ENCODE results near the gene HIGD1B. TPM values are rescaled to one million over a fixed set of nuclear protein-coding genes. Genes with fewer than 3 reads are reported as not detected.

HIGD1B gene
- total RNA-seq, 4 donors from 2014 or later, result not detected

DNA sequence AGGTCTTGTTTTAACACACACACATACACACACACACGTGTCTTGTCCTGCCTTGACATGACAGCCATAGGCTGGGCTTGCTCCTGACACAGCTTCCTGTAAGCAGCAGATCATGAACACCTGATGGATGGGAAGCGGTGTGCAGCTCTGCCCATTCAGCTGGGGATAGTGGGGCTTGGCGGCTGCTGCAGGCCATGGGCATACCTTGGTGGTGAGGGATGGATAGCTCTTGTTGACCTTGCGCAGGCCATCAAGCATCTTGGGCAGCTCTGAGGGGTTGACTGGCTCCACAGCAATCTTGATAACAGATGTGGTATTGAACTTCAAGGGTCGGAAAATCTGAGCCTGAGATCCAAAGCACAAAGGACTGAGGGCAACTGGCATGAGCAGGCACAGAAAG lies 12.0 kb downstream of the HIGD1B start:
- Histone ChIP-seq H3K4me3 (replicated peaks in 1 of 3) (no peak overlapping the region), H3K9me3 (no peaks in the 10 kb centered on the region), H3K27me3 (no peaks in the 10 kb centered on the region), H3K27ac (no peak overlapping the region), H3K4me1 (no peaks in the 10 kb centered on the region), H3K36me3 (peaks cover 76 to 82% of the 10 kb centered on the region in 2 donors)
- intact Hi-C loops (cut with DNase I), result no loop called here
- TF ChIP-seq POLR2A (IDR thresholded peaks at IDR 0.05), result no peak
- TF ChIP-seq, protein P1, sequence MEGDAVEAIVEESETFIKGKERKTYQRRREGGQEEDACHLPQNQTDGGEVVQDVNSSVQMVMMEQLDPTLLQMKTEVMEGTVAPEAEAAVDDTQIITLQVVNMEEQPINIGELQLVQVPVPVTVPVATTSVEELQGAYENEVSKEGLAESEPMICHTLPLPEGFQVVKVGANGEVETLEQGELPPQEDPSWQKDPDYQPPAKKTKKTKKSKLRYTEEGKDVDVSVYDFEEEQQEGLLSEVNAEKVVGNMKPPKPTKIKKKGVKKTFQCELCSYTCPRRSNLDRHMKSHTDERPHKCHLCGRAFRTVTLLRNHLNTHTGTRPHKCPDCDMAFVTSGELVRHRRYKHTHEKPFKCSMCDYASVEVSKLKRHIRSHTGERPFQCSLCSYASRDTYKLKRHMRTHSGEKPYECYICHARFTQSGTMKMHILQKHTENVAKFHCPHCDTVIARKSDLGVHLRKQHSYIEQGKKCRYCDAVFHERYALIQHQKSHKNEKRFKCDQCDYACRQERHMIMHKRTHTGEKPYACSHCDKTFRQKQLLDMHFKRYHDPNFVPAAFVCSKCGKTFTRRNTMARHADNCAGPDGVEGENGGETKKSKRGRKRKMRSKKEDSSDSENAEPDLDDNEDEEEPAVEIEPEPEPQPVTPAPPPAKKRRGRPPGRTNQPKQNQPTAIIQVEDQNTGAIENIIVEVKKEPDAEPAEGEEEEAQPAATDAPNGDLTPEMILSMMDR (IDR thresholded peaks at IDR 0.05), result no peak
- DNase-seq, result no peak
- WGBS, 2 donors, result 94 to 96% methylated on average over 5 of the region's 5 CpGs

DNA sequence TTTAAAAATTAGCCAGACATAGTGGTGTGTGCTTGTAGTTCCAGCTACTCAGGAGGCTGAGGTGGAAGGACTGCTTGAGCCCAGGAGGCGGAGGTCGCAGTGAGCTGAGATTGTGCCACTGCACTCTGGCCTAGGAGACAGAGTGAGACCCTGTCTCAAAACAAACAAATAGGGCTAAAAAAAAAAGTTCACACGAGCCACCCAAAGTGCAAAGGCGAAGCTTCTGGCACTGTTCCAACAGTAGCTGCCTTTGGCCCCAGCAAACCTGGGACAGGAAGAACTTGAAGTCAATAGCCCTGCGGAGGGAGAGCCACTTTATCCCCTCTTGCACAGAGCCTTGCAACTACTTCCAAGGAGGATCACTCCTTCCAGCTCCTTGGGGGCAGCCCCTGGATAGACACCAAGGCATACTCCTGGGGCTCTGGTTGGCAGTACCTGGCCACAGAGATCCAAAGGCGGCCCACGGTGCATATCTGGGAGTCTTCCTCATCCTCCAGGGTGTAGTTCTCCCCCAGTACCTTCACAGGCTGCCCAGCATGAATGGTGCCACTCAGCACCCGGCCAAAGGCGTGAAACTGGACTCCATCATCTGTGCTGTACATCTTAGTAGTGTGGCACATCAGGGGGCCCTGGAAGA lies 14.7 kb downstream of the HIGD1B start:
- Histone ChIP-seq H3K27ac (no peak overlapping the region), H3K4me3 (replicated peaks in 1 of 3) (no peak overlapping the region), H3K36me3 (peaks cover 55 to 62% of the 10 kb centered on the region in 2 donors), H3K4me1 (no peaks in the 10 kb centered on the region), H3K27me3 (no peaks in the 10 kb centered on the region), H3K9me3 (no peaks in the 10 kb centered on the region)
- intact Hi-C loops (cut with DNase I), result no loop called here
- DNase-seq, result no peak
- TF ChIP-seq, protein P1 (IDR thresholded peaks at IDR 0.05), result no peak
- no peak for TF ChIP-seq POLR2A (IDR thresholded peaks at IDR 0.05)
- 81 to 86% methylated on average over 5 to 7 of the region's 9 CpGs for WGBS, 2 donors

DNA sequence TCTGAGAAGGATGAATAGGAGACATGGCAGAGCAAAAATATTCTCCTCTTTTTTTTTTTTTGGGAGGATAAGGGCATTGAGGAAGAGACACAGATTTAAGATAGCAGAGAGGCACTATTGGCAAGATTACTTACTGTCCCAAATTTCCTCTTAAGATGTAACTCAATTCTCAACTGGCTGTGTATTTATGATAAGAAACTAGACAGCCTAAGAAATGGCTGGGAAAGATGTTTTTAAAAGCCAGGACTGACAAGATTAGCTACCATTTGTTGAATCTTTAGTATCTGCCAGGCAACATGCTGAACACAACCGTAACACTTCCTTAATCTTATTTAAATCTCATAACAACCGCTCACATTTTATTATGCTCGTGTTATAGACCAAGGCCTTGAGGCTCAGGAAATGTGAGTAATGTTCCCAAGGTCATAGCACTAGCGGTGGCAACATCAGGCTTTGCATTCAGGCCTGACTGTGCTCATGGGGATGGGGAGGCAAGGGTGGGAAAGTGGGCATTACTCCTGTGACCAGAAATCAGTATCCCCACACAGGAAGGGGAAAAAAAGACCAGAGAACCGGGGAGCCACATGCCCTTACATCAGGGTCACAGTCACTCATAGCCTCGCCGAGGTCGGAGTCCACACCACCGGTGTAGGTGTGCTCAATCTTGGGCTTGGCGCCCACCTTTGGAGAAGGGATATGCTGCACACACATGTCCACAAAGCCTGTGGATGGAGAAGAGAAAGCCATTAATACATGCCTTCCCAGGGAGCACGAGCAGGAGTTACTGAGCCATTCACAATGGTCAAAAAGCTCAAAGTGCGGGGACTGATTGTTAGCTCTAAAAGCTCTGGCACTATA lies 15.6 kb downstream of the HIGD1B start:
- TF ChIP-seq, protein P1 (IDR thresholded peaks at IDR 0.05), result no peak
- TF ChIP-seq POLR2A (IDR thresholded peaks at IDR 0.05), result no peak
- Histone ChIP-seq H3K4me1 (no peaks in the 10 kb centered on the region), H3K27ac (no peak overlapping the region), H3K27me3 (no peaks in the 10 kb centered on the region), H3K9me3 (no peaks in the 10 kb centered on the region), H3K36me3 (peaks cover 54 to 62% of the 10 kb centered on the region in 2 donors), H3K4me3 (replicated peaks in 1 of 3) (no peak overlapping the region)
- no peak for DNase-seq
- WGBS, 2 donors, result 91 to 95% methylated on average over 12 of the region's 12 CpGs
- intact Hi-C loops (cut with DNase I), result no loop called here

DNA sequence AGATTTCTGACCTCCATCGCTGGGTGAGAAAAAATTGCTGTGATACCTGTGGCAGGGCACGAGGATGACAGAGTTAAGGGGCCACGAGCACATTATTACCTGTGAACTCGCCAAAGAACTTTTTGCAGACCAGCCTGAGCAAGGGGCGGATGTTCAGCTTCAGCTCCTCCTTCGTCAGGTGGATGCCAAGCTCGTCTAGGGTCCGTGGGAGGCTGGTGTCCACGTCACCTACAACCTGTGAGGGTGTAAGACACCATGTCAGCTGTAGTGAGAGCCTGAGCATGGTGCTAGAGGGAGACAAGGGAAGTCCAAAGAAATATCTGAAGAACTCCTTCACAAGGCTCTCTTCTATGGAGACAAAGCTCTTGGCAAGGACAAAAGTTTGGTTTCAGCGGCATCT lies 17.1 kb downstream of the HIGD1B start:
- TF ChIP-seq, protein P1 (IDR thresholded peaks at IDR 0.05), result no peak
- no peak for TF ChIP-seq POLR2A (IDR thresholded peaks at IDR 0.05)
- 71 to 83% methylated on average over 7 to 10 of the region's 10 CpGs for WGBS, 2 donors
- Histone ChIP-seq H3K4me3 (replicated peaks in 1 of 3) (no peak overlapping the region), H3K36me3 (peaks cover 49% of the 10 kb centered on the region in 2 donors), H3K4me1 (no peaks in the 10 kb centered on the region), H3K27ac (no peak overlapping the region), H3K27me3 (no peaks in the 10 kb centered on the region), H3K9me3 (no peaks in the 10 kb centered on the region)
- DNase-seq, result no peak
- intact Hi-C loops (cut with DNase I), result loop anchor here (2.0 kb wide), 1 partner anchor 90 kb away; no protein-coding TSS in a partner anchor

DNA sequence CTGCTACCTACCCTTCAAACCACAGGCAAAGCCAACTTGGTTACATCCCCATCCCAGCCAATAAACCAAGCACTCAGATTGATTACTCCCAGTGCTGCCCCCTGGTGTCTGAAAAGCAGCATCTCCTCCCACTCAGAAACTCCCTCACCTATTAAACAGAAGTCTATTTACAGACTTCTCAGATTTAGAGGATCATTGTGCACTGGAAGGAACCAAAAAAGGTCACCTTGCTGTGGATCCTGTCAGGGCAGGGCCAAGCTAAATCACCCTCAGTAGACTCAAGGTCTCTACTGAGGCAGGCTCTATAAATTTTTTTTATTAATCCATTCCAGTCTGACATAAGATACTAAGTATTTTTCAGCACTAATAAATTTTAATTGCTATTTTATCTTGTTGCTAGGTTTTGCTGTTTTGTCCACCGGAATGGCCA lies 17.6 kb downstream of the HIGD1B start:
- intact Hi-C loops (cut with DNase I), result loop anchor here (2.0 kb wide), 1 partner anchor 90 kb away; no protein-coding TSS in a partner anchor
- H3K9me3 ChIP-seq, result no peaks in the 10 kb centered on the region
- peaks cover 45 to 49% of the 10 kb centered on the region in 2 donors for H3K36me3 ChIP-seq
- DNase-seq, result peak; percentile 57 to 68
- no peaks in the 10 kb centered on the region for H3K4me1 ChIP-seq
- no peak overlapping the region for H3K27ac ChIP-seq
- no peaks in the 10 kb centered on the region for H3K27me3 ChIP-seq
- TF ChIP-seq POLR2A (IDR thresholded peaks at IDR 0.05), result no peak
- TF ChIP-seq, protein P1 (IDR thresholded peaks at IDR 0.05), result peak; percentile 52 to 83 (median 77)
- WGBS, 2 donors, result 83 to 85% methylated on average over 1 of the region's 1 CpG
- no peak overlapping the region for H3K4me3 ChIP-seq (replicated peaks in 1 of 3)
